GM19025 (cell line): ENCODE results near the gene SFXN2.

Experiments
- ATAC-seq: cut with Tn5 transposase; IDR thresholded peaks from one replicate; pipeline ENCODE4 v1.9.1; 2021; ENCODE audit warnings: mild to moderate bottlenecking, low read depth, moderate library complexity; ENCODE audit not compliant: unreplicated experiment

Gene SFXN2

DNA sequence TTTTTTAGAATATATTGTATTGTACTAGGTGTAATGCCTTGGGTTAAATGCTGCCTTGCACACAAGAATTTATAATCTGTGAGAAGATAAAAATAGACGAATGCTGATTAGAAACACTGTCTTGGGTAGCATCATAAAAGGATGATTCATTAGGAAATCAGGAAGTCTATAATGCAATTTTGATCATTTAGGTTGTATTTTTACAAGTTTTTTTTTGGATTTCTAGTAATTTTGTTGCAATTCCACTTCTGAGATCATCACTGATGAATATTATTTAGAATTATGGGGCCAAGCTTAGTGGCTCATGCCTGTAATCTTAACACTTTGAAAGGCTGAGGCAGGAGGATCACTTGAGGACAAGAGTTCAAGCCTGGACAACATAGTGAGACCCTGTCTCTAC is 58.9 kb downstream of the SFXN2 start:
- no peak for ATAC-seq

DNA sequence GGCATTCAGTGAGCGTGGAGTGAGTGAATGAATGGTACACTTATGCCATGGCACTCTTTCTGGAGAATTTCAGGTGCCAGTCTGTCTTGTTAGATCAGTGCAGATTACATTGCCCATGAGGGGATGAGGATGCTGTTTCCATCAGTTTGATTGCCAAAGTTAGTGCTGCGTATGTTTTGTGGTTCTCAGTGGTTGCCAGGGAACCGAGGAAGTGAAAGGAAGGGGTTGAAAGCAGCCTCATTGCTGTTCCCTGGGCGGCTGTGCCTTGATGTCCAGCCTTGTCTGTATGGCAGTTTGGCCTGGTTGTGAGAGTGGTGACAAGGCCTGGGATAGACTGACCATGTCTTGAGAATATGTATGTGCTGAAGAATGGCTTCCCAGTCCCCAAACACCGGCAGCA is 59.5 kb downstream of the SFXN2 start:
- no peak for ATAC-seq

DNA sequence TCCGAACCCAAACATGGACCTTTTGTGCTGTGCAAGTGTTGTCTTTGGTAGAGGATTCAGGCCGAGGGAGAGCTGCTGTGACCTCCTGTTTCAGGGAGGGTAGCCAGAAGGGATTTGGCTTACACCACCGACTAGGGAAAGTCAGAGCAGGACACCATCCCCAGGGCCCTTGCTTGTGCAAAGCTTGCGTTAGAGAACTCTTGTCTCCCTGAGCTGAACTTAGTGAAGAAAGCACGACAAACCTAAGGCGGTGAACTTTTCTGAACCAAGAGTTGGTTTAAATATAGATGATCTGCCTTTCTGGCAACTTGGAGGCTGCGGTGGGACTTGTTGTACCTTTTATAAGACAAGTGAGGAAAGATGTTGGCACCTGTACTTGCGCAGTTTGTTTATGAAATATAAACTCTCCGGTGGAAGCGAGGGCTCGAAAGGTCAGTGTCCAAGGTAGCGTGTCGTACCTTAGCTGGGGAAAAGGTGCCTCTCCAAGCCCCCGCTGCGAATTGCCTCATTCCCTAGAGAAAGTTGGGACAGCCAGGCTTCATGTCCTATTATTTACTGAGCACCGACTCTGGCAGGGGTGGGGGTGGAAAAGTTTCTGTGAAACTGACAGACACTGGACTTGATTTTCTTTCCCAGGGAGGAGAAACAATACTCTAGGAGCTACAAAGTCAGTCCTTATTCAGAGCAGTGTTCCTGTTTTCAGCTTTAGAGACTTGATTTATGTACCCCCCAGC is 60.9 kb downstream of the SFXN2 start:
- no peak for ATAC-seq

DNA sequence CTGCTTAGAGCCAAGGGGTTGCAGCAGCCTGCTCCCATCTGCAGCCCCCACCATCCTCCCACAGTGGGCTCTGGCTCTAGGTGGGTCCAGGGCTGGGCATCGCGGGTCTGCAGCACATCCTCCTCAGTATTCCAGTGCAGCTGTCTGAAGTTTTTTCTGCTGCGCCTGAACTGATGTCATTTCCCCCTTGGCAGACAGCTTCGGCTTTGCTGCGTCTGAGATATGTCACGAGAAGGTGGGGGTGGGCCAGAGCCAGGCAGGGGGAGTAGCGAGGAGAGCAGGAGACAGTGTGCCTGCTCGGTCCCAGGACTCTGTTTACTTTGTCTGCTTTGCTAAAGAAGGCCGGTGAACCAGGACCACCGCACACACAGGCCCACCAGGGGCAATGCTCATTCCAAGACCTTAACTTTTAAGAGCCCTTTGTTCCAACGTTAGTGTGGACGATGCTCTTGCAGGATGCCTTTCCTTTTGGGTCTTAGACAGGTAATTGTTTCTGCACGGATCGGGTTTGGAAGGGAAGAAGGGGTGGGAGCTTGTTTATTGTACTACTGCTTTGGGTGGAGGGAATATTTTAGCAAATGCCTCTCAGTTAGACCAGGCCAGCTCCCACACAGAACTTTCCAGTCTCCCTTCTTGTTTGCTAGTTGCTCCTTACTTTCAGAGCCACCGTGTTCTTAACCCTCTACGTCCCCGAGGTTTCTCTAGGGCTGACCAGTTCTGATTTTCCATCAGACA is 61.7 kb downstream of the SFXN2 start:
- ATAC-seq = no peak

DNA sequence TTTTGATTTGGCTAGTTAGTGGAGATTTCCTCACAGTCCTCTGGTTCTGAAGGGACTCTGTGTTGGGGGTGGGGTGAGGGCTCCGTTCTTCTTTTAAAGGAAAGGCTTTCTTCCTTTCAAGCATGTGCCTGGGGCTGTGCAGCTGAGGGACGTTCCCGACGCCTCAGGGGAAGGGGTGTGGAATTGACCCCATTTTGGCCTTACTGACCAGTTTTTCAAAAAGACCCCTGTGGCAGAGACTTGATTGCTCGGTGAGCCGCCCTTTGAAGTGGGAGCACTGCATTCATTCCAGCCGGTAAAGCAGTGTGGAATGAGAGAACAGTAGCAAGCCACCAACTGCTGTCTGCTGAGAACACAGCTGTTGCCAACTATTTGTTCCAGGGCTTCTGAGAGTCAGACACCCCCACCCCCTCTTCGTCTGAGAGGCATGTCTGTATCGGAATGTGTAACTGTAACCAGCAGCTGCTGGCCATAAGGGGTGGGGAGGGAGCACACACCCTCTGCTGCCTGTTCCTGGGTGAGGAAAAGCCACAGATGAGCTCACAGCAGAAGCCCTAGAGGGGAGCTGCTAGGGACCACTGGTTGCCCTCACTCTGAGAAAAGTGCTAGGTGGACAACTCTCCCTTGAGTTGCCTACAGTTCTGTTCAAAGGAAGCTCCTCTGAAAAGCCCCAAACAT is 62.5 kb downstream of the SFXN2 start:
- no peak for ATAC-seq

DNA sequence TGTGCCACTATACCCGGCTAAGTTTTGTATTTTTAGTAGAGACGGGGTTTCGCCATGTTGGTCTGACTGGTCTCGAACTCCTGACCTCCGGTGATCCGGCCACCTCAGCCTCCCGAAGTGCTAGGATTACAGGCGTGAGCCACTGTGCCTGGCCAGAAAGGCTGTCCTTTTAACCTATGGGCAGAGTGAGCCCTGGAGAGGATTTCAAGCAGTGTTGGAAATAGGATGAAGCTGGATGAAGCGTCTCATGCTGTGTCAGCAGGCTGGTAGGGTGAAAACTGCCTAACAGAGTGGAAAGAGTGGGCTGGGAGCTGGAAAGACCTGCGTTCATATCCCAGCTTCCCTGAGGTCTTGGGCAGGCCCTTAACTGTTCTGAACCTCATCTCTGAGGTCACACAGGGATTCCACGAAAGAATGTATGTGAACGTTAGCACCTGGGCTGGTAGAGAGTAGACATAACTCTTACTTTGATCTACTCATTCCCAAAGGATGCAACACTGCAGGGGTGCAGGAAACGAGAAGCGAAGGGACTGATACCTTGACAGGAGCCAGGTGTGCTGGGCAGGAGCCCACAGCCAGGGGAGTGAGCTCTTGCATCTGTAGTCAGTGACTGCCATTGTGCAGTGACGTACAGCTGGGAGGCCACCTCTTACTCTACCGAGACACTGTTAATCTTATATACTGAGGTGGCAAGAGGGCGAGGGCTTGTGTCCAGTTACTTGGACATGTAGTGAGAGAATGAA is 63.4 kb downstream of the SFXN2 start:
- ATAC-seq = no peak

DNA sequence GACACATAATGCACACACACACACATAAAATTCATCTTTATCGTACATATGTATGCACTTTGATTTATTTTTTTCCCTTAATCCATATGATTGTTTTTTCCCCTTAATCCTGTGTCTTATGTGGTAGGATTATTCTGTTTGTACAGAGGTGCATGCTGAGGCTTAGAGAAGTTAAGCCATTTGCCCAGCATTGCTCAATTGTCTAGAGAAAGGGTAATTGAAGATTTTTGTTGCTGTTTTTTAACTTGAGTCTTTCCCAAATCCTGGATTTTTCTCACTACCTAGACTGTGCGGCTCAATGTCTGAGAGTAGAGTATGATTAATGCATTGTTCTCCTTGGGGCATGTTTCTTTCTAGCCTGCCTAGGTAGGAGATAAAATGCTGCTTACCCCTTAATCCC is 64.3 kb downstream of the SFXN2 start:
- ATAC-seq = no peak

DNA sequence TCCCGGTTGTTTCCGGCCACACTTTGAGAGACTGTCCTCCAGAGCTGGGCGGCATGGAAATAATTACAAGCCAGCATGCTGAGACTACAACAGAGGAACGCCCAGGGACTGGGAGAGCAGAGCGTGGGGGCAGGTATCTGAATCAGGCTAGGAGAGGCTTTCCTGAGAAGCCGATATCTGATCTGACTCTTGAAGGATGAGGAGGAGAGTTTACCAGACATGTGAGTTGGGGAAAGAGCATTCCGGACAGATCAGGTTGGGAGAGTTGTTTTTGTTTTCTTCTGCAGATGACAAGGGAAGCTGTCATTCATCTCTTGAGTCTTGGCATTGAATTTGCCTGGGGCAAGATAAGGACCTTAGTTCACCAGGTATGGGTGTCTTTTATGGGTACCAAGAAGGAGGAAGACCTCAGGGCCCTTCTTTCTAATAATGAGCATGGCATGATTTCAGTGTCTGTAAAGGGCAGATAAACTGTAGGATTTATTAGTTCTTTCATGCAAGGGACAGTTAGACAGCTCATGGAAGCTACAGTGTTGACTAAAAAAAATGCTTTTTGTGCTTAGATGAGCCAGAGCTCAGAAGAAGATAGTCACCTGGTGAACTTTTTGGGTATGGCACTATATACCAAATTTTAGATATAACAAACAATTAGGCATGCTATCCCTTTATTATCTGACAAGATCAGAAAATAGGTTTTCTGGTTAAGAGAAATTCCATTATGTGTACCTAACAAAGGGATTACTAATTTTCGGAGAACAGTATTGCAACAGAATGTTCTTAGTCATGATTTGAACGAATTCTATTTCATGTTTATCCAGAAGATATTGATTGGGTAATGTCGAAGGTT is 65.5 kb downstream of the SFXN2 start:
- ATAC-seq = no peak

DNA sequence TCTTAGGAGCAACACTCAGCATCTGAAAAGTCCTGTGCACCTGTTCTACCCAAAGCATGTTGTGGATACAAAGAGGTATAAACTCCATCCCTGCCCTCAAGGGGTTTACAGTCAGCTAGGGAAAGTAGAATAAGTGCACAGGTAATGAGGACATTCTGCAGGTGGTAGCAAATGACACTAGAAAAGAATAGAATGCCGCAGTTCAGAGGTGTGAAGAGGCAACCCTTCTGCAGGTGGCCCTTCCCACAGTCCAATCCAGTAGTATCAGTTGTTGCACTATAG is 66.0 kb downstream of the SFXN2 start:
- ATAC-seq = no peak

DNA sequence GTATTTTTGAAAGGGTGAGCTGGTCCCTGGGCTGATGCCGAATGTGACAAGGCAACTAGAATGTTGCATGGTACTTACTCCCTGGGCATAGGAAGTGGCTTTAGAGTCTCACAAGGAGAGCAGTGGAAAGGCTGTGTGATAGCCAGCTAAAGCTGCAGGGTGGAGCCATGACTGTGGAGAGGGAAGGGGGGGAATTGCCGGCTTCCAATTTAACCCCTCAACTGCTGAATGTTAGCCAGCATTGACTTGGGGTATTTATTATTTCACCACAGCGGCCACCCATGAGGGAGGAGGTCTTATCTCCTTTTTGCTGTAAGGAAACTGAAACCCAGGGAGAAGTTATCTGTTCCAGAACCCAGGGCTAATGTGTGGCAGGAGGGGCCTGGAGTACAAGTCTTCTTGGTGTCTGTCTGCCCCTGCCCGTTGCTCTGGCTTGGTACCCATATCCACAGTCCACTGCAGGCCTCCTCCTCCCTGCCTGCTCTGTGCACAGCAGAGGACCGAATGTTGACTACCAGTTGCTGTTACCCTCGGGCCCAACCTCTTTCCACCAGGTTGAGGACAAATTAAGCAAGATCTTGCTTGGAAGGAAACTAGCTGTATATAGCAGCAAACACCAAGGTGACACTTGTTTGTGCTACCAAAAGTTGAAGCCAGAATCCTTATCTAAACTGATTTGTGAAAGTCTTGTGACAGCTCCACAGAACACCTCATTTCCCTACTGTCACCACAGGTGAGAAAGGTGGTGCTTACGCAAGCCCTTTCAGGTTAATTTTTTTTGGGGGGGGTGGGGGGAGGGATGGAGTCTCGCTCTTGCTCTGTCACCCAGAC is 66.9 kb downstream of the SFXN2 start:
- ATAC-seq = no peak

DNA sequence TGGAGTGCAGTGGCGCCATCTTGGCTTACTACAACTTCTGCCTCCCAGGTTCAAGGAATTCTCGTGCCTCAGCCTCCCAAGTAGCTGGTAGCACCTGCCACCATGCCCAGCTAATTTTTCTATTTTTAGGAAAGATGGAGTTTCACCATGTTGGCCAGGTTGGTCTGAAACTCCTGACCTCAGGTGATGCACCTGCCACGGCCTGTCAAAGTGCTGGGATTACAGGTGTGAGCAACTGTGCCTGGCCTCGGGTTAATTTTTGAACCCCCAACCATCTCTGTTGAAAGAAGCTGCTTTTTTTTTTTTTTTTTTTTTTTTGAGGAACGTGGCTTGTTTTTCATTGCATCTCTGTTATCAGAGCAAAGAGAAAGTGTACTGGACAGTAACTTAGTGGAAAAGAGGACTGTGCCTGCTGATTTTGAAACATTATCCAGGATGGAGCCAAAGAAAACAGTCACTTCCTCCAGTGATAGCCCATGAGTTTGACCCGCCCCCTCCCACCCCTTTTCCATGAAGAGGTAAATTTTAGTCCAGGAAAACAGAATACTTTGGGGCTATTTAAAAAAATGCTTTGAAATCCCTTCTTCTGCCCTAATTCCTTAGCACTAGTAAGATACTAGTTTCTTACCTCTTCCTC is 67.6 kb downstream of the SFXN2 start:
- no peak for ATAC-seq

DNA sequence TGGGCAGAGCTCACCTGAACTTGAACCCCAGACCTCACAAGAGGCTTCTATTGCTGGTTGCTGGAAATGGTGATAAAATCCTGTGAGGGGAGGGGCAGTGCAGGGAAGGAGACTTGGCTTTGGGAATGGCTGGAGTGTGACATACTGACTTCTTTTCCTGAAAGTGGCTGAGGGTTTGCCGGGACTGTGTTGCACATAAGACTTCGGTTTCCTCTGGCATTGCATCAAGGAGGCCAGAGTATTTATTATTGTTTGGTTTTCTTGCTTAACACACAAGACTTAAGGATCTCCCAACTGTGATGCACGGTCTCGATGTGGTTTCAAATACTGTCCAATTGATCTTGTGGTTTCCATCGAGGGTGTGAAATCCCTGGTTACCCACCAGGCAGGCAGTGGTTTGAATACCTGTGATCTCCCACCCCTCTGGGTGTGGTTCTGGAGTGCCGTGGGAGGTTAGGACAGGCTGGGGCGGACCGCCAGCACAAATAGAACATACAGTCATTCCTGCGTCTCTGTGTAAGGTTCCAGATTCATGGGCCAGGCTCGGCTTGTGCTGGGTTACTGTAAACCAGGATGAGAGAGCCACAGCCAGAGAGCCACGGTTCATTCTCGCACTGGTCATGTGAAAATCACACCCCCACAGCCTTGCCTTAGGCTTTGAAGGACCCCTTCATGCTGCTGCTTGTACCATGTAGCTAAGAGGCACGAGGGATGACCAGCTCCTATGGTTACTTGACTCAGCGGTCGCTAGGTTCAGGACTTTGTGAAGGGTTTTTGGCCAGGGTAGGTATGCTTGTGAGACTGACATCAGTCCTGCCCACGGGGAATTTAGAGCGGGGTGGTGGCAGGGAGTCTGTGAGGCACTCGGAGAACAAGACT is 68.5 kb downstream of the SFXN2 start:
- ATAC-seq = no peak

DNA sequence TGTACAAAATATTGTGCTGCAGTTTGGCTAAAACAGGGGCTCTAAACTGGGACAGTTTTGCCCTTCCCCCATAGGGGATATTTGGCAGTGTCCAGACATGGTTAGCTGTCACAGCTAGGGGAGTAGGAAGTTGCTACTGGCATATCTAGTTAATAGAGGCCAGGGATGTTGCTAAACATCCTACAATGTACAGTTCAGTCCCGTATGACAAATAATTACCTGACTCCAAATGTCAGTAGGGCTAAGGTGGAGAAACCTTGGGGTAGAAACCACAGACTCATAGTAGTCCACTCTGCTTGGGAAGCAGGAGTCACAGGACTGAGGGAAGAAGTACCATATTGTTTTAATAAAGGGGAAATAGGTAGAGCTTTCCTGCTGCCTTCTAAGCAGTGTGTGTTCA is 69.1 kb downstream of the SFXN2 start:
- ATAC-seq = no peak

DNA sequence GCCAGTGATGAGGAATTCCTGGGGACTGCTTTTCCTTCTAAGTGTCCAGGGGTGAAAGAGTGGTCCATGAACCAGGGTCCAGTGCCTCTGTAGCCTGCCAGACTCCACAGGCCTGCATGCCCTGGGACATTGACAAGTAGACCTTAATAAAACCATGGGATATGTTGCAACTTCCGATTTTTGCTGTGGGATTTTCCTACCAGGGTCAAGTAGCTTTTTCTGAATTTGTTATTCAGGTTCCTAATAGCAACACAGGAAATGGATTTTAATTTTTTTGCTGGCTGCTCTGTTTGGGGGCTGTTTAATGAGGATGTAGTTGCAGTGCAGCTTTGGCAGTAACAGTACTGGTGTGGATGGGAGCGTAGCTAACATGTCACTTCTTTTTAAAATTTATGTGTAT is 71.4 kb downstream of the SFXN2 start:
- no peak for ATAC-seq

DNA sequence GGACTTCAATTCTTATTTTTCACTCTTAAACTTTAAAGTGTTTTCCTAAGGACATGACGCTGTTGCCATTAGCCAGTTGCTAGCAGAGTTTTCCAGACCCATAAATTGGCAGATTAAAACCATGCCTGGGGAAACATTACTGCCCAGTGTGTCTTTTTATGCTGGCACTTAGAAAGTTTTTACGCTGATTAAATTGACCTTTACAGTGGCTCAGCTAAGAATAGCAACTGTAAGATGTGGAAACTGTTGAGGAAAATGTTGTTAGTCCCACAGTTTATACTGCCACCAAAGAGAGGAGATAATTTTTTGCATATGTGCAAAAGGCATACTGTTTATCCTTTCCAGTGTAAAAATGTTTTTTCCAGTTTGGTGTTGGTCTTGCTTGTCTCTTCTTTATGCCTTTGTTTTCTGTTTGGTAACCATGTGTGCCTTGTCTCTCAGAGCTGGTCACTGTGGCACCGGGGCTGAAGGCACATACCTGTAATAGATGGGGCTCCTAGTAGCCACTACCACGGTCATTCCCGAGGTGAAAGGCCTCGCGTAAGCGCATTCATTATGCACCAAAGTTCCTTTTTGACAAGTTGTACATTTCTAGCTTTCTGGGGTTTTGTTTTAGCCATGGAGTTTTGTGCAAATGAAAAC is 77.4 kb downstream of the SFXN2 start:
- no peak for ATAC-seq
